Activated T-cell treated with anti-CD3 and anti-CD28 coated beads, Interleukin-2, amount 50 U/mL, for 24 hours (primary cell): ENCODE results near the gene ASTN1.

Experiments used
- DNase-seq: peaks from one replicate; pipeline ENCODE4 v3.0.0-alpha.2; 2020
- H3K27ac Mint-ChIP-seq: 2 replicates; pipeline ENCODE4 v1.8.0; 2020; ENCODE audit warnings: mild to moderate bottlenecking, mixed read lengths
- H3K27me3 Mint-ChIP-seq: 2 replicates; pipeline ENCODE4 v1.8.0; 2020; ENCODE audit warnings: mixed read lengths
- H3K36me3 Mint-ChIP-seq: 2 replicates; pipeline ENCODE4 v1.8.0; 2020; ENCODE audit warnings: low read depth, mixed read lengths
- H3K4me1 Mint-ChIP-seq: 2 replicates; pipeline ENCODE4 v1.8.0; 2020; ENCODE audit warnings: low read depth, mixed read lengths
- H3K4me3 Mint-ChIP-seq: 2 replicates; pipeline ENCODE4 v1.8.0; 2020; ENCODE audit warnings: mild to moderate bottlenecking, moderate library complexity, mixed read lengths
- H3K9me3 Mint-ChIP-seq: 2 replicates; pipeline ENCODE4 v1.8.0; 2020; ENCODE audit warnings: mixed read lengths

The ASTN1 gene

GRCh38 chr1:177174921-177175634 is 10.6 kb upstream of the ASTN1 start:
- no peaks in the 10 kb centered on the region for H3K36me3 Mint-ChIP-seq
- no peak for DNase-seq
- H3K9me3 Mint-ChIP-seq = peaks cover 5% of the 10 kb centered on the region
- H3K4me1 Mint-ChIP-seq = peaks cover 3% of the 10 kb centered on the region
- peaks cover 7% of the 10 kb centered on the region for H3K27me3 Mint-ChIP-seq
- H3K4me3 Mint-ChIP-seq = no peak overlapping the region
- H3K27ac Mint-ChIP-seq = no peak overlapping the region

- H3K36me3 Mint-ChIP-seq = no peaks in the 10 kb centered on the region
- no peak overlapping the region for H3K4me3 Mint-ChIP-seq
- no peak for DNase-seq
- H3K4me1 Mint-ChIP-seq = peaks cover 3% of the 10 kb centered on the region
- H3K9me3 Mint-ChIP-seq = peaks cover 5% of the 10 kb centered on the region
- no peak overlapping the region for H3K27ac Mint-ChIP-seq
- peaks cover 6% of the 10 kb centered on the region for H3K27me3 Mint-ChIP-seq
Measured at GRCh38 chr1:177173976-177174375, 9.5 kb upstream of the ASTN1 start.

GRCh38 chr1:177172866-177173265 is 8.4 kb upstream of the ASTN1 start:
- Mint-ChIP-seq H3K36me3 (no peaks in the 10 kb centered on the region), H3K9me3 (peaks cover 5% of the 10 kb centered on the region), H3K4me3 (no peak overlapping the region), H3K4me1 (peaks cover 3% of the 10 kb centered on the region), H3K27me3 (peaks cover 6% of the 10 kb centered on the region), H3K27ac (no peak overlapping the region)
- DNase-seq = no peak

- Mint-ChIP-seq H3K27ac (no peak overlapping the region), H3K27me3 (peaks cover 6% of the 10 kb centered on the region), H3K4me1 (peaks cover 3% of the 10 kb centered on the region), H3K4me3 (no peak overlapping the region), H3K36me3 (no peaks in the 10 kb centered on the region), H3K9me3 (peaks cover 5% of the 10 kb centered on the region)
- no peak for DNase-seq
Measured at GRCh38 chr1:177172272-177172671, 7.8 kb upstream of the ASTN1 start.

- H3K4me1 Mint-ChIP-seq = peaks cover 3% of the 10 kb centered on the region
- peaks cover 5% of the 10 kb centered on the region for H3K9me3 Mint-ChIP-seq
- no peaks in the 10 kb centered on the region for H3K36me3 Mint-ChIP-seq
- DNase-seq = no peak
- peaks cover 6% of the 10 kb centered on the region for H3K27me3 Mint-ChIP-seq
- no peak overlapping the region for H3K4me3 Mint-ChIP-seq
- H3K27ac Mint-ChIP-seq = no peak overlapping the region
Measured at GRCh38 chr1:177171536-177172123, 7.1 kb upstream of the ASTN1 start.

- no peak for DNase-seq
- H3K4me1 Mint-ChIP-seq = peaks cover 3% of the 10 kb centered on the region
- H3K9me3 Mint-ChIP-seq = peaks cover 5% of the 10 kb centered on the region
- H3K4me3 Mint-ChIP-seq = no peak within 1 kb of the TSS
- H3K27me3 Mint-ChIP-seq = peaks cover 8% of the 10 kb centered on the region
- no peaks in the 10 kb centered on the region for H3K36me3 Mint-ChIP-seq
- no peak within 1 kb of the TSS for H3K27ac Mint-ChIP-seq
Measured at GRCh38 chr1:177170756-177171535, 6.4 kb upstream of the ASTN1 start, which contains the start of gene BRINP2. BRINP2 (plus strand) TSS chr1:177170958; CDS start chr1:177229877, 58,919 bp downstream.

GRCh38 chr1:177165069-177165439 is 542 bp upstream of the ASTN1 start:
- Mint-ChIP-seq H3K4me3 (no peak overlapping the region), H3K27me3 (peaks cover 38% of the 10 kb centered on the region), H3K4me1 (peaks cover 3% of the 10 kb centered on the region), H3K36me3 (no peaks in the 10 kb centered on the region), H3K27ac (no peak overlapping the region), H3K9me3 (no peaks in the 10 kb centered on the region)
- no peak for DNase-seq

- peaks cover 38% of the 10 kb centered on the region for H3K27me3 Mint-ChIP-seq
- H3K27ac Mint-ChIP-seq = no peak overlapping the region
- no peaks in the 10 kb centered on the region for H3K36me3 Mint-ChIP-seq
- H3K4me1 Mint-ChIP-seq = peaks cover 3% of the 10 kb centered on the region
- H3K4me3 Mint-ChIP-seq = no peak overlapping the region
- no peak for DNase-seq
- no peaks in the 10 kb centered on the region for H3K9me3 Mint-ChIP-seq
Measured at GRCh38 chr1:177163844-177164379, 600 bp downstream of the ASTN1 start.

GRCh38 chr1:177162243-177162642 is 2.3 kb downstream of the ASTN1 start:
- H3K36me3 Mint-ChIP-seq = no peaks in the 10 kb centered on the region
- H3K4me1 Mint-ChIP-seq = peaks cover 3% of the 10 kb centered on the region
- DNase-seq = no peak
- H3K27me3 Mint-ChIP-seq = peaks cover 38% of the 10 kb centered on the region
- H3K4me3 Mint-ChIP-seq = no peak overlapping the region
- no peak overlapping the region for H3K27ac Mint-ChIP-seq
- no peaks in the 10 kb centered on the region for H3K9me3 Mint-ChIP-seq

GRCh38 chr1:177146499-177146898 is 18.0 kb downstream of the ASTN1 start:
- Mint-ChIP-seq H3K4me3 (no peak overlapping the region), H3K27ac (no peak overlapping the region), H3K4me1 (no peaks in the 10 kb centered on the region), H3K9me3 (no peaks in the 10 kb centered on the region), H3K36me3 (no peaks in the 10 kb centered on the region), H3K27me3 (no peaks in the 10 kb centered on the region)
- DNase-seq = no peak

- no peak overlapping the region for H3K4me3 Mint-ChIP-seq
- no peaks in the 10 kb centered on the region for H3K4me1 Mint-ChIP-seq
- no peaks in the 10 kb centered on the region for H3K9me3 Mint-ChIP-seq
- H3K36me3 Mint-ChIP-seq = no peaks in the 10 kb centered on the region
- DNase-seq = no peak
- H3K27ac Mint-ChIP-seq = no peak overlapping the region
- no peaks in the 10 kb centered on the region for H3K27me3 Mint-ChIP-seq
Measured at GRCh38 chr1:177145106-177146070, 19.1 kb downstream of the ASTN1 start.

- DNase-seq = no peak
- no peak overlapping the region for H3K4me3 Mint-ChIP-seq
- H3K27me3 Mint-ChIP-seq = no peaks in the 10 kb centered on the region
- H3K36me3 Mint-ChIP-seq = no peaks in the 10 kb centered on the region
- no peaks in the 10 kb centered on the region for H3K4me1 Mint-ChIP-seq
- H3K27ac Mint-ChIP-seq = no peak overlapping the region
- H3K9me3 Mint-ChIP-seq = peaks cover 3% of the 10 kb centered on the region
Measured at GRCh38 chr1:177142791-177143271, 21.7 kb downstream of the ASTN1 start.

- Mint-ChIP-seq H3K27me3 (no peaks in the 10 kb centered on the region), H3K4me1 (no peaks in the 10 kb centered on the region)
Measured at GRCh38 chr1:177142010-177142409, 22.5 kb downstream of the ASTN1 start.

GRCh38 chr1:177138347-177138746 is 26.2 kb downstream of the ASTN1 start:
- DNase-seq = no peak
- Mint-ChIP-seq H3K4me3 (no peak overlapping the region), H3K4me1 (no peaks in the 10 kb centered on the region), H3K27me3 (no peaks in the 10 kb centered on the region), H3K9me3 (peaks cover 3% of the 10 kb centered on the region), H3K27ac (no peak overlapping the region), H3K36me3 (no peaks in the 10 kb centered on the region)

More at GRCh38 chr1:177142010-177142409, 22.5 kb downstream of the ASTN1 start:
- no peak overlapping the region for H3K27ac Mint-ChIP-seq
- H3K36me3 Mint-ChIP-seq = no peaks in the 10 kb centered on the region
- no peak overlapping the region for H3K4me3 Mint-ChIP-seq
- H3K9me3 Mint-ChIP-seq = peaks cover 3% of the 10 kb centered on the region
- DNase-seq = no peak
